A549 (cell line): ENCODE results near the gene SPTBN5.

ENCODE experiments used
- BCL3 ChIP-seq: fragments of >200 bp; sonication (Bioruptor Twin); formaldehyde crosslinking; IDR thresholded peaks from 3 replicates; pipeline ENCODE4 v1.6.1; 2016
- CBX2 ChIP-seq: fragments of 200-600 bp; sonication (generic); IDR thresholded peaks from 2 replicates; pipeline ENCODE4 v1.6.1; 2016; ENCODE audit warnings: low read depth, mild to moderate bottlenecking, borderline replicate concordance
- CTCF ChIP-seq: fragments of >200 bp; sonication (Bioruptor Twin); formaldehyde crosslinking; IDR thresholded peaks from 3 replicates; pipeline ENCODE4 v1.5.1; 2016
- JUNB ChIP-seq: fragments of >200 bp; sonication (Bioruptor Twin); formaldehyde crosslinking; IDR thresholded peaks from 2 replicates; pipeline ENCODE4 v1.6.1; 2016
- POLR2A ChIP-seq: IDR thresholded peaks from 2 replicates; pipeline ENCODE4 v1.6.1; 2012; ENCODE audit warnings: mild to moderate bottlenecking, low read length
- SREBF2 ChIP-seq: fragments of 450-650 bp; IDR thresholded peaks from 2 replicates; pipeline ENCODE4 v1.6.1; 2014; ENCODE audit warnings: mild to moderate bottlenecking, moderate library complexity
- TFCP2L1 ChIP-seq: fragments of 250-450 bp; sonication (Bioruptor Pico); IDR thresholded peaks from 2 replicates; pipeline ENCODE4 v1.5.0; 2021; ENCODE audit warnings: mild to moderate bottlenecking
- USF2 ChIP-seq: fragments of 450-650 bp; IDR thresholded peaks from 2 replicates; pipeline ENCODE4 v1.6.1; 2014; ENCODE audit warnings: antibody characterized with exemption

DNA sequence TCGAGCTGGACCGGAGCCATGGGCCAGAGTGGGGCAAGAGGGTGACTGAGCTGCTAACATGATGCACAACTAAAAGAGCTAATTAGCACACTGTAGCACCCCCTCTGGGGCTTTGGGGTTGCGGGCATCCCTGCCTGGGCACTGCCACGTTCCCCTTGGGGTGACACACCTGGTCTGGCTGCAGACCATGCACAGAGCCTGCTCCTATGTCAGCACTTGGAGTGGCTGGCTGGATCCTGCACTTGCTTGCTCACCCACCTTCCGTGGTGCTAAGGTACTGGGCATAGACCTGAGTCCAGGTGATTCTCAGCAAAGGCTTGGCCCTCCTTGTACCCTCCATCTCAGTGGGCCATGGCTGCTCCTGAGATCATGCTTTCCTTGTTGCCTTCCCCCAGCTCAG lies 12.8 kb upstream of the SPTBN5 start:
- no peak for TF ChIP-seq BCL3
- no peak for TF ChIP-seq CTCF
- TF ChIP-seq SREBF2 = no peak
- TF ChIP-seq USF2 = no peak
- TF ChIP-seq JUNB = no peak
- no peak for TF ChIP-seq POLR2A
- no peak for TF ChIP-seq CBX2
- no peak for TF ChIP-seq TFCP2L1 (CRISPR knock-in tag)
